Endothelial cell of umbilical vein (primary cell): ENCODE results near the gene ALK. TPM values are rescaled to one million over a fixed set of nuclear protein-coding genes. Genes with fewer than 3 reads are reported as not detected.

Source experiments
- BruUV-seq: library from RNA; stranded (reverse); fragments of 400-500 nt; replicated peaks from 2 replicates; lab custom pipeline; 2021; lab: Mats Ljungman, UMichigan
- CTCF ChIA-PET: fragments of 300-600, 350-600 bp; sonication (Branson Sonifier 250); formaldehyde crosslinking; loops from one replicate; lab custom pipeline; 2021; ENCODE audit warnings: antibody characterized with exemption, inconsistent platforms; lab: Charles Lee
- POLR2A ChIA-PET: fragments of 300-600, 350-600 bp; sonication (Branson Sonifier 250); formaldehyde crosslinking; loops from one replicate; lab custom pipeline; 2021; ENCODE audit warnings: antibody characterized with exemption, inconsistent platforms; lab: Charles Lee
- DNase-seq: peaks from one replicate; pipeline ENCODE4 v3.0.0-alpha.2; 2011; ENCODE audit warnings: low read depth, low spot score
- FAIRE-seq: peaks from 2 replicates; lab custom pipeline; 2011; peaks lifted over from hg19 to GRCh38; lab: Jason Lieb, UNC
- H2AFZ ChIP-seq: 2 replicates; pipeline ENCODE4 v1.6.0; 2012; ENCODE audit warnings: low read depth, low read length, control low read depth, inconsistent platforms
- H3K27ac ChIP-seq: 2 replicates; pipeline ENCODE4 v1.5.1; 2011; ENCODE audit warnings: low read depth, mild to moderate bottlenecking, control low read depth, low read length, moderate library complexity; ENCODE audit not compliant: insufficient read depth
- H3K27me3 ChIP-seq, 2 experiments: 2 replicates each; pipeline versions ENCODE4 v1.6.0 to v1.6.1; 2011; ENCODE audit warnings: low read length in 2 of 2, mixed read lengths in 1 of 2; ENCODE audit not compliant: control insufficient read depth in 2 of 2, insufficient read depth in 2 of 2
- H3K36me3 ChIP-seq, 2 experiments: 2 replicates in 1 of 2; 3 replicates in 1 of 2; pipeline ENCODE4 v1.5.1; 2011; ENCODE audit warnings: low read length in 2 of 2, mild to moderate bottlenecking in 1 of 2, moderate library complexity in 1 of 2; ENCODE audit not compliant: control insufficient read depth in 2 of 2, insufficient read depth in 2 of 2; ENCODE audit errors: extremely low read depth in 1 of 2
- H3K4me1 ChIP-seq: 3 replicates; pipeline ENCODE4 v1.5.1; 2011; ENCODE audit warnings: mild to moderate bottlenecking, low read length; ENCODE audit not compliant: control insufficient read depth, insufficient read depth; ENCODE audit errors: extremely low read depth
- H3K4me2 ChIP-seq: 2 replicates; pipeline ENCODE4 v1.6.1; 2011; ENCODE audit warnings: low read length, control low read depth, mixed read lengths; ENCODE audit not compliant: insufficient read depth
- H3K4me3 ChIP-seq, 3 experiments: fragments of 200-600 bp in 1 of 3; sonication (generic), shearing (Covaris generic) in 1 of 3; replicated peaks in 1 of 3; 2 replicates each; pipeline ENCODE4 v1.5.1; 2011 to 2016; ENCODE audit warnings: control low read depth in 3 of 3, low read length in 3 of 3, mild to moderate bottlenecking in 2 of 3, inconsistent platforms in 1 of 3, low read depth in 1 of 3, moderate library complexity in 1 of 3; ENCODE audit not compliant: insufficient read depth in 1 of 3
- H3K79me2 ChIP-seq: 2 replicates; pipeline ENCODE4 v1.6.0; 2012; ENCODE audit warnings: low read length, inconsistent platforms; ENCODE audit not compliant: control insufficient read depth, insufficient read depth
- H3K9ac ChIP-seq: replicated peaks from 2 replicates; pipeline ENCODE3; 2011; ENCODE audit warnings: low read length, control low read depth; ENCODE audit not compliant: insufficient read depth; ENCODE audit errors: extremely low read depth
- H3K9me1 ChIP-seq: replicated peaks from 3 replicates; pipeline ENCODE4 v1.6.0; 2011; ENCODE audit warnings: mild to moderate bottlenecking, low read length; ENCODE audit not compliant: control insufficient read depth, insufficient read depth; ENCODE audit errors: extremely low read depth
- H3K9me3 ChIP-seq: replicated peaks from 2 replicates; pipeline ENCODE4 v1.5.1; 2012; ENCODE audit warnings: low read length, inconsistent platforms; ENCODE audit not compliant: control insufficient read depth, insufficient read depth
- H4K20me1 ChIP-seq: replicated peaks from 2 replicates; pipeline ENCODE3; 2011; ENCODE audit warnings: mild to moderate bottlenecking, low read length; ENCODE audit not compliant: control insufficient read depth, insufficient read depth; ENCODE audit errors: extremely low read depth
- CTCF ChIP-seq, 2 donors: IDR thresholded peaks; 1 replicate in 1 of 2; 2 replicates in 1 of 2; pipeline ENCODE4 v1.5.1; 2011; ENCODE audit warnings: low read length in 2 of 2, mild to moderate bottlenecking in 2 of 2, moderate library complexity in 2 of 2, control low read depth in 1 of 2, inconsistent platforms in 1 of 2, low read depth in 1 of 2; ENCODE audit not compliant: insufficient read depth in 1 of 2; ENCODE audit errors: extremely low read depth in 1 of 2
- EZH2 ChIP-seq: IDR thresholded peaks from 2 replicates; pipeline ENCODE4 v1.6.1; 2012; ENCODE audit warnings: borderline replicate concordance, low read depth, mild to moderate bottlenecking, moderate library complexity, low read length, inconsistent platforms; ENCODE audit not compliant: severe bottlenecking
- FOS ChIP-seq: IDR thresholded peaks from 2 replicates; pipeline ENCODE4 v1.6.1; 2011; ENCODE audit warnings: mild to moderate bottlenecking, low read length, moderate library complexity, borderline replicate concordance; ENCODE audit not compliant: insufficient read depth
- GATA2 ChIP-seq: IDR thresholded peaks from 2 replicates; pipeline ENCODE4 v1.7.0; 2011; ENCODE audit warnings: low read depth, mild to moderate bottlenecking, moderate library complexity, mixed read lengths, low read length; ENCODE audit not compliant: insufficient read length, insufficient read depth
- JUN ChIP-seq: IDR thresholded peaks from 2 replicates; pipeline ENCODE4 v1.6.1; 2011; ENCODE audit warnings: borderline replicate concordance, low read depth; ENCODE audit not compliant: insufficient read length, insufficient read depth
- MYC ChIP-seq: IDR thresholded peaks from one replicate; pipeline ENCODE4 v1.6.1; 2011; ENCODE audit warnings: mild to moderate bottlenecking, low read depth, low read length
- POLR2A ChIP-seq: IDR thresholded peaks from 2 replicates; pipeline ENCODE4 v1.6.1; 2012; ENCODE audit warnings: low read depth, mild to moderate bottlenecking, control low read depth, low read length
- POLR2AphosphoS5 ChIP-seq: IDR thresholded peaks from 2 replicates; pipeline ENCODE4 v1.6.1; 2012; ENCODE audit warnings: low read depth, mild to moderate bottlenecking, control low read depth, low read length, moderate library complexity; ENCODE audit not compliant: insufficient read depth
- dilution Hi-C: fragments of 300-500 bp; cut with MboI; formaldehyde crosslinking; loops from one replicate; pipeline ENCODE4 v1.15.0; 2019; ENCODE audit warnings: low sequenced_read_pairs; ENCODE audit not compliant: extremely low pct_ligation_motif_present
- intact Hi-C: fragments of 100-400 bp; cut with micrococcal nuclease; formaldehyde crosslinking; loops from one replicate; pipeline ENCODE4 v1.10.0; 2022
- polyA plus RNA-seq, 4 experiments: library from polyadenylated mRNA; depleted of rRNA in 3 of 4; stranded (reverse) in 3 of 4; unstranded in 1 of 4; fragments of >200 nt; gene quantifications; 2 replicates each; pipeline versions ENCODE4 v1.2.1 to v1.2.3, GENCODE V29; 2011 to 2012; ENCODE audit warnings: missing spikeins in 1 of 4
- total RNA-seq: library from RNA; stranded (reverse); gene quantifications from 2 replicates; pipeline ENCODE4 v1.2.3, GENCODE V29; 2021
- TF ChIP-seq, protein P1 (sequence below): IDR thresholded peaks from 2 replicates; pipeline ENCODE4 v1.6.1; 2011; ENCODE audit not compliant: insufficient read depth, insufficient read length

ALK gene
- total and polyA plus RNA-seq, 2 donors (not counting 3 experiments of a cell fraction or from before 2014, with no cell fraction given), result not detected

DNA sequence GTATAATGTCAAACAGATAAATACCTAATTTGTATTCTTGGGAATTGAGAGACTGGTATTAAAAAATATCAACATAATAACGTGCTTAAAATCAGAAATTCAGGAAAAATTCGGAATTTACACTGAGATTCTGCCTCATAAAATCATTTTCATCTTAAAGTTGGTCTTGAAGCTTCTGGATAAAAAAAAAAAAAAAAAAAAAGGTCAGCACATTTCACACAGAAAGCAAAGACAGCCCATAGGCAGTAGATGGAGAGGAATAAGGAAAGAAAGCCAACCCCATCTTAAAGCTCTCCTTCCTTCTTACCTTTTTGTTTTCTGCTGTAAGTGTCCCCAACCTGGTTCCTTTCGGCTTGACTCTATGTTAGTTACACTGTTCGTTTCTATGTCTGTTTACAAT lies 41.5 kb upstream of the ALK start:
- H3K9ac ChIP-seq, result no peak overlapping the region
- intact Hi-C loops, result no loop called here
- no peaks in the 10 kb centered on the region for H4K20me1 ChIP-seq
- H3K27ac ChIP-seq, result no peak overlapping the region
- ChIA-PET CTCF (no interaction called here), POLR2A (no interaction called here)
- no peak overlapping the region for H2AFZ ChIP-seq
- H3K4me3 ChIP-seq, result no peak overlapping the region
- no peak for FAIRE-seq
- H3K36me3 ChIP-seq, result no peaks in the 10 kb centered on the region
- TF ChIP-seq EZH2, result no peak
- no peak for TF ChIP-seq JUN
- no peak for TF ChIP-seq POLR2AphosphoS5
- TF ChIP-seq, protein P1, sequence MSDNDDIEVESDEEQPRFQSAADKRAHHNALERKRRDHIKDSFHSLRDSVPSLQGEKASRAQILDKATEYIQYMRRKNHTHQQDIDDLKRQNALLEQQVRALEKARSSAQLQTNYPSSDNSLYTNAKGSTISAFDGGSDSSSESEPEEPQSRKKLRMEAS, result no peak
- no peak for TF ChIP-seq CTCF (IDR thresholded peaks at IDR 0.05; ENCODE audit: extremely low read depth in 1 of 2, insufficient read depth in 1 of 2, low read depth in 1 of 2, low read length in 2 of 2)
- TF ChIP-seq POLR2A, result no peak
- TF ChIP-seq GATA2, result no peak
- TF ChIP-seq MYC, result no peak
- TF ChIP-seq FOS, result no peak
- no peaks in the 10 kb centered on the region for H3K9me1 ChIP-seq
- no peaks in the 10 kb centered on the region for H3K9me3 ChIP-seq
- no TSS peak for BruUV-seq
- no peaks in the 10 kb centered on the region for H3K27me3 ChIP-seq
- dilution Hi-C loops, result no loop called here
- H3K79me2 ChIP-seq, result no peaks in the 10 kb centered on the region
- no peaks in the 10 kb centered on the region for H3K4me1 ChIP-seq
- no peak for DNase-seq
- no peak overlapping the region for H3K4me2 ChIP-seq
